GM13976 (cell line): ENCODE data around the gene ZC3H7B.
"Not testable (repeated sequence)": the region's sequence is repeated elsewhere in the genome, so short reads cannot be mapped to it uniquely, and the experiment has no call there.

ENCODE experiments used
- DNase-seq: peaks from one replicate; pipeline ENCODE4 v3.0.0; 2012; ENCODE audit warnings: low spot score
- CTCF ChIP-seq: IDR thresholded peaks from 2 replicates; pipeline ENCODE4 v1.5.1; 2012; ENCODE audit warnings: borderline replicate concordance, mild to moderate bottlenecking; ENCODE audit not compliant: insufficient read depth; ENCODE audit errors: extremely low read depth, missing control alignments, control extremely low read depth
- in situ Hi-C: fragments of 300-500 bp; cut with MboI; formaldehyde crosslinking; loops from one replicate; pipeline ENCODE4 v1.12.0; 2022; ENCODE audit warnings: low sequenced_read_pairs, mixed read lengths, inconsistent platforms; ENCODE audit not compliant: unreplicated experiment

The ZC3H7B gene, protein sequence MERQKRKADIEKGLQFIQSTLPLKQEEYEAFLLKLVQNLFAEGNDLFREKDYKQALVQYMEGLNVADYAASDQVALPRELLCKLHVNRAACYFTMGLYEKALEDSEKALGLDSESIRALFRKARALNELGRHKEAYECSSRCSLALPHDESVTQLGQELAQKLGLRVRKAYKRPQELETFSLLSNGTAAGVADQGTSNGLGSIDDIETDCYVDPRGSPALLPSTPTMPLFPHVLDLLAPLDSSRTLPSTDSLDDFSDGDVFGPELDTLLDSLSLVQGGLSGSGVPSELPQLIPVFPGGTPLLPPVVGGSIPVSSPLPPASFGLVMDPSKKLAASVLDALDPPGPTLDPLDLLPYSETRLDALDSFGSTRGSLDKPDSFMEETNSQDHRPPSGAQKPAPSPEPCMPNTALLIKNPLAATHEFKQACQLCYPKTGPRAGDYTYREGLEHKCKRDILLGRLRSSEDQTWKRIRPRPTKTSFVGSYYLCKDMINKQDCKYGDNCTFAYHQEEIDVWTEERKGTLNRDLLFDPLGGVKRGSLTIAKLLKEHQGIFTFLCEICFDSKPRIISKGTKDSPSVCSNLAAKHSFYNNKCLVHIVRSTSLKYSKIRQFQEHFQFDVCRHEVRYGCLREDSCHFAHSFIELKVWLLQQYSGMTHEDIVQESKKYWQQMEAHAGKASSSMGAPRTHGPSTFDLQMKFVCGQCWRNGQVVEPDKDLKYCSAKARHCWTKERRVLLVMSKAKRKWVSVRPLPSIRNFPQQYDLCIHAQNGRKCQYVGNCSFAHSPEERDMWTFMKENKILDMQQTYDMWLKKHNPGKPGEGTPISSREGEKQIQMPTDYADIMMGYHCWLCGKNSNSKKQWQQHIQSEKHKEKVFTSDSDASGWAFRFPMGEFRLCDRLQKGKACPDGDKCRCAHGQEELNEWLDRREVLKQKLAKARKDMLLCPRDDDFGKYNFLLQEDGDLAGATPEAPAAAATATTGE

DNA sequence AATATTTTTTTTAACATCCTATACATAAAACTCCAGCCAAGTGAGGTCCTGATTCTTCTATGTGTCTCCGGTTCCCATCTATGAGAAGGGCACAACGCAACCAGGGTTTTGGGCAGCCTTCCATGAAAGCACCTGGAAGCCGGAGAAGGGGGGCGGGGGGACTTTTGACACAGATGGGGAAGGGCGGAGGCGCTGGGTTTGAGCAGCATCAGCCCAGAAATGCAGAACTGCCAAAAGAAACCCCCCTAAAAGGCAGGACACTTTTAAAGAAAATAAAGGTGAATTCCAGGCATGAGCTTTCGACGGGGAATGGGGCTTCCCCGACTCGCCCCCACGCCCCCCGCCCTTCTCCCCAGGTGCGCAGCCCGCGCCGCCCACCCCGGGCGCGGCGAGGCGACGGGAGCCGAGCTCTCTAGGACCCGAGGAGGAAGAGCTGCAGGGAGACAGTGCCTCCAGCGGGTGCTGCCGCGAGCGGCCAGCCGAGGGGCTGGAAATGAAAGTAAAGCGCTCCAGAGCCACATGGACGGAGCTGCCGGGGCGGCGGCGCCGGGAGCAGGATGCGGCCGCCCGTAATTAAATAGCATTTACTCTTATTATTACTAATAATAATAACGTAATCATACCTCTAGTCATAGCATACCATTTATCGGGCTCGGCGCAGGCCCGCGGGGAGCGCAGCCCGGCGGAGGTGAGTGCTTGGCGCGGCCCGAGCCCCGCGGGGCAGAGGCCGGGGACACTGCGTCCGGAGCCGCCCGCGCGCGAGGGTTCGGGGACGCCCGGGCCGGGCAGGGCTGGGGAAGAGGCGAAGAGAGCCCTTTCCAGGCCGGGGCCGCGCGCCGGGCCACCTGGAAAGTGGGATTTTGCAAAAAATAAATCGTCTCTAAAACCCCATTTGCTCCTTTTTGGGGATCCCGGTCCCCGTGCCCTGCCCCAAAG lies at the start of gene ZC3H7B:
Gene ZC3H7B (plus strand): TSS at position 441 of the 936 bp plus-strand sequence. CDS start 19,136 bp downstream, outside the sequence.
- peak; percentile 53 for TF ChIP-seq CTCF
- in situ Hi-C loops, result no loop called here
- peak; percentile 97 for DNase-seq

GRCh38 chr22:41252365-41252764 lies 49.0 kb upstream of the ZC3H7B start:
- TF ChIP-seq CTCF, result no peak
- in situ Hi-C loops, result no loop called here
- no peak for DNase-seq

- in situ Hi-C loops, result no loop called here
- TF ChIP-seq CTCF, result no peak
- no peak for DNase-seq
Observed at GRCh38 chr22:41254230-41254629, 47.1 kb upstream of the ZC3H7B start.

DNA sequence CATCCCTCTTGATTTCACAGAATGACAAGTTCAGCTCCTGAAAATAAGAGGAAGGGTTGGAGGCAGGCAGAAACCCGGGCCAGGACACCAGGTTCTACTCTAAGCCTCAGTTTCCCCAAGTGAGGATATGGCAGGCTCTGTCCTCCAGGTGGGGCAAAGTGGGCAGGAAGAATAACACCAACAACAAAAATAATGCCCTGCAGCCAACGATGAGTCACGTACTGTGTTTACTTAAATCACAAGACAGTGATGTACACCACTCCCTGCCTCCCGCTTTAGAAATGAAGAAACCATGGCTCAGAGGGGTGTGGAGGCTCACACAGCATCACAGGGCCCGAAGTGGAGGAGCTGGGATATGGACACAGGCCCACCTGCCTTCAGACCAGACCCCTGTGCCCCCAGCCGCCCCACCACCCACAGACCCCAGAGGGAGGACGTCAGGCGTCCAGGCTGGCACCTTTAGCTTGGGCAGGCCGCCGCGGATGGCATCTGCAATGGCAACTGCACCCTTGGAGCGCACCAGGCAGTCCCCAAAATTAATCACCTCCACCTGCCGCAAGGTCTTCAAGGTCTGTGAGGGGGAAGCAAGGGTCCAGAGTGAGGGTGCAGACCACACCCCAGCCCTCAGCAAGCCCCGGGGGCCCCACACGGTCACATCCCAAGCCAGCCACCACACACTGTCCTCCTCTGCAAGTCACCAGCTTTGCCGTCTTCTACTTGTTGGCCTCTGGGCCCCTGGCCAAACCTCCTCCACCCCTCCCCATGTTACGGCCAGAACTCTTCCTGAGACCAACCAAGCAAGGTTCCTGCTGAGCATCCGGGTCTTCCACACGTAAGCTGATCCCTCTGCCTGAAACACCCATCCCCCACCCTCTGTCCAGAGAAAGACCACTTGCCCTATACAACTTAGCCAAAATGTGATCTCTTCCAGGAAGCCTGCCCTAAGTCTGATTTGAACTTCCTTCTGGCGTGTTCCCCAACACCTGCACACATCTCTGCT lies 44.8 kb upstream of the ZC3H7B start:
- in situ Hi-C loops, result no loop called here
- DNase-seq, result no peak
- no peak for TF ChIP-seq CTCF

- in situ Hi-C loops, result no loop called here
- TF ChIP-seq CTCF, result no peak
- no peak for DNase-seq
Observed at GRCh38 chr22:41257696-41258095, 43.6 kb upstream of the ZC3H7B start.

GRCh38 chr22:41259756-41260155 lies 41.6 kb upstream of the ZC3H7B start:
- DNase-seq, in situ Hi-C loops: not testable (repeated sequence)
